OCI-LY7 (cell line): ENCODE results near the gene ERP29. TPM values are rescaled to one million over a fixed set of nuclear protein-coding genes. Genes with fewer than 3 reads are reported as not detected.
"Not testable (repeated sequence)": the region's sequence is repeated elsewhere in the genome, so short reads cannot be mapped to it uniquely, and the experiment has no call there.

ENCODE experiments used
- BruUV-seq: library from RNA; stranded (reverse); fragments of 400-500 nt; replicated peaks from 2 replicates; lab custom pipeline; 2021; lab: Mats Ljungman, UMichigan
- CTCF ChIA-PET: fragments of 300-600 bp; sonication (Branson Sonifier 250); formaldehyde crosslinking; loops from one replicate; lab custom pipeline; 2022; ENCODE audit warnings: antibody characterized with exemption; ENCODE audit not compliant: unreplicated experiment; lab: Charles Lee
- POLR2A ChIA-PET: fragments of 300-600 bp; sonication (Branson Sonifier 250); formaldehyde crosslinking; loops from one replicate; lab custom pipeline; 2022; ENCODE audit warnings: antibody characterized with exemption; lab: Charles Lee
- DNase-seq: peaks from one replicate; pipeline ENCODE4 v3.0.0-alpha.2; 2015; ENCODE audit warnings: low spot score
- H2AFZ ChIP-seq: fragments of 200-600 bp; sonication (generic), shearing (Covaris generic); 2 replicates; pipeline ENCODE4 v1.6.1; 2014; ENCODE audit warnings: mild to moderate bottlenecking, antibody characterized with exemption, low read length, moderate library complexity
- H3K27ac ChIP-seq: fragments of 200-600 bp; sonication (generic); 2 replicates; pipeline ENCODE4 v1.5.1; 2014; ENCODE audit warnings: mixed run types, low read depth, mild to moderate bottlenecking, moderate library complexity, low read length, inconsistent platforms; ENCODE audit not compliant: poor library complexity, severe bottlenecking
- H3K36me3 ChIP-seq: fragments of 200-600 bp; sonication (generic); 2 replicates; pipeline ENCODE4 v1.6.1; 2014; ENCODE audit warnings: mild to moderate bottlenecking, antibody characterized with exemption, low read length, moderate library complexity, mixed read lengths; ENCODE audit not compliant: insufficient read depth
- H3K4me1 ChIP-seq: fragments of 200-600 bp; sonication (generic); 2 replicates; pipeline ENCODE4 v1.5.1; 2014; ENCODE audit warnings: mild to moderate bottlenecking, low read length; ENCODE audit not compliant: insufficient read depth, poor library complexity, severe bottlenecking
- H3K4me2 ChIP-seq: fragments of 200-600 bp; sonication (generic); 2 replicates; pipeline ENCODE4 v1.6.1; 2014; ENCODE audit warnings: mild to moderate bottlenecking, low read length
- H3K4me3 ChIP-seq: fragments of 200-600 bp; sonication (generic); 2 replicates; pipeline ENCODE4 v1.5.1; 2014; ENCODE audit warnings: mild to moderate bottlenecking, low read depth, low read length; ENCODE audit not compliant: poor library complexity, severe bottlenecking
- H3K79me2 ChIP-seq: fragments of 200-600 bp; sonication (generic); 2 replicates; pipeline ENCODE4 v1.6.1; 2016; ENCODE audit warnings: low read depth, mild to moderate bottlenecking, low read length, moderate library complexity, mixed read lengths; ENCODE audit not compliant: insufficient read depth
- H3K9me2 ChIP-seq: fragments of 200-600 bp; sonication (generic); 2 replicates; pipeline ENCODE4 v1.6.1; 2016; ENCODE audit warnings: mild to moderate bottlenecking, low read length, mixed read lengths; ENCODE audit not compliant: insufficient read depth
- H3K9me3 ChIP-seq: fragments of 200-600 bp; sonication (generic); 2 replicates; pipeline ENCODE4 v1.6.1; 2014; ENCODE audit warnings: mild to moderate bottlenecking, mixed run types, low read length, mixed read lengths
- H4K20me1 ChIP-seq: fragments of 200-600 bp; sonication (generic); 2 replicates; pipeline ENCODE4 v1.6.1; 2014; ENCODE audit warnings: mild to moderate bottlenecking, antibody characterized with exemption, low read length, moderate library complexity, mixed read lengths; ENCODE audit not compliant: insufficient read depth
- CTCF ChIP-seq: fragments of 200-600 bp; sonication (generic); conservative IDR thresholded peaks from 2 replicates; pipeline ENCODE4 v1.5.1; 2014; ENCODE audit warnings: mild to moderate bottlenecking, antibody characterized with exemption, low read length, moderate library complexity, mixed read lengths
- EZH2phosphoT487 ChIP-seq: fragments of 200-600 bp; sonication (generic); IDR thresholded peaks from 2 replicates; pipeline ENCODE4 v1.6.1; 2018; ENCODE audit warnings: low read depth, borderline replicate concordance, mild to moderate bottlenecking, mixed run types, antibody characterized with exemption, low read length, moderate library complexity, mixed read lengths
- intact Hi-C: fragments of 100-400 bp; cut with micrococcal nuclease; formaldehyde crosslinking; loops from one replicate; pipeline ENCODE4 v1.10.0; 2022; ENCODE audit not compliant: unreplicated experiment
- total RNA-seq, 2 experiments: library from RNA; depleted of rRNA in 1 of 2; stranded (reverse); fragments of >200 nt in 1 of 2; shearing (Covaris generic) in 1 of 2; gene quantifications; 2 replicates each; pipeline ENCODE4 v1.2.3, GENCODE V29; 2014 to 2022

ERP29 gene
- total RNA-seq, 2 experiments from 2014 or later: 72.1 to 107 TPM

- Histone ChIP-seq H3K4me3 (no peak overlapping the region), H3K27ac (no peak overlapping the region), H4K20me1 (no peaks in the 10 kb centered on the region), H3K4me1 (no peaks in the 10 kb centered on the region), H2AFZ (no peak overlapping the region), H3K79me2 (no peaks in the 10 kb centered on the region), H3K36me3 (peaks cover 88% of the 10 kb centered on the region), H3K9me3 (no peaks in the 10 kb centered on the region), H3K9me2 (no peaks in the 10 kb centered on the region), H3K4me2 (no peak overlapping the region)
- no peak for DNase-seq
- no peak for TF ChIP-seq EZH2phosphoT487
- no peak for TF ChIP-seq CTCF
- CTCF ChIA-PET: no interaction called here
- POLR2A ChIA-PET: no interaction called here
- intact Hi-C loops: no loop called here
- BruUV-seq: no TSS peak
These were observed 19.1 kb downstream of the ERP29 start for GRCh38 chr12:112032292-112032691.

DNA sequence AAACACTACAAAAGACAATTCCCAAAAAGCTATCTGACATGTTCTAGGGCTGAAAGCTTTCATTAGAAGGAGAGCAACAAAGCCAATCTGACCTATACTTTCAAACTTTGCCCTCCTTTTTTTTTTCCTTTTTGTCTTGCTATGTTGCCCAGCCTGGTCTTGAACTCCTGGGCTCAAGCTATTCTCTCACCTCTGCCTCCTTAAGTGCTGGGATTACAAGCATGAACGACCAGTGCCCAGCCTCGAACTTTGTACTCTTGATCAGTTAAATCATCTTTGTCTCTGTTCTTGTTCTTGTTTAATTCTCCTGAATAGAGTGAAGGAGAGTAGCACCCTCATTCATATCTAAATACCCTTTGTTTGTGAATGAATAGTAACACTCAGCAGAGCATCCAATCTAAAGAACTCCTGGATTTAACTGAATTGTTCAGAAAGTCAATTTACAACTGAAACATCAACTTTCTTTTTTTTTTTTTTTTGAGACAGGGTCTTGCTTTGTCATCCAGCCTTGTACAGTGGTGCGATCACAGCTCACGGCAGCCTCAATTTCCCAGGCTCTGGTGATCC, 22.1 kb downstream of the ERP29 start:
- TF ChIP-seq CTCF (no peak), EZH2phosphoT487 (no peak)
- Histone ChIP-seq H3K79me2 (no peaks in the 10 kb centered on the region), H3K4me3 (no peak overlapping the region), H3K4me1 (no peaks in the 10 kb centered on the region), H3K4me2 (no peak overlapping the region), H3K36me3 (peaks cover 90% of the 10 kb centered on the region), H3K27ac (no peak overlapping the region), H2AFZ (no peak overlapping the region), H3K9me2 (no peaks in the 10 kb centered on the region), H4K20me1 (no peaks in the 10 kb centered on the region), H3K9me3 (no peaks in the 10 kb centered on the region)
- ChIA-PET POLR2A (interaction anchor here (0.6 kb wide), 1 partner anchor 321 kb away, joined by 4 read pairs; no protein-coding TSS in a partner anchor), CTCF (no interaction called here)
- intact Hi-C loops: no loop called here
- BruUV-seq: no TSS peak
- DNase-seq: no peak

- H2AFZ ChIP-seq, BruUV-seq, H3K79me2 ChIP-seq, intact Hi-C loops, H3K4me1 ChIP-seq, H4K20me1 ChIP-seq, H3K9me2 ChIP-seq, POLR2A ChIA-PET, H3K9me3 ChIP-seq, DNase-seq, CTCF ChIA-PET, H3K4me3 ChIP-seq, H3K27ac ChIP-seq, H3K4me2 ChIP-seq: not testable (repeated sequence)
- peaks cover 90% of the 10 kb centered on the region for H3K36me3 ChIP-seq
These were observed 23.4 kb downstream of the ERP29 start for GRCh38 chr12:112036614-112037013.
